T-helper 2 cell (primary cell): ENCODE measurements around the gene U2AF1L4.
A peak's percentile ranks its signal among the peaks of the same experiment; 100 is the strongest.

ENCODE experiments used
- DNase-seq, 5 experiments: peaks; one replicate each; pipeline versions ENCODE4 v3.0.0 to v3.0.0-alpha.2; 2012 to 2022

Gene U2AF1L4

DNA sequence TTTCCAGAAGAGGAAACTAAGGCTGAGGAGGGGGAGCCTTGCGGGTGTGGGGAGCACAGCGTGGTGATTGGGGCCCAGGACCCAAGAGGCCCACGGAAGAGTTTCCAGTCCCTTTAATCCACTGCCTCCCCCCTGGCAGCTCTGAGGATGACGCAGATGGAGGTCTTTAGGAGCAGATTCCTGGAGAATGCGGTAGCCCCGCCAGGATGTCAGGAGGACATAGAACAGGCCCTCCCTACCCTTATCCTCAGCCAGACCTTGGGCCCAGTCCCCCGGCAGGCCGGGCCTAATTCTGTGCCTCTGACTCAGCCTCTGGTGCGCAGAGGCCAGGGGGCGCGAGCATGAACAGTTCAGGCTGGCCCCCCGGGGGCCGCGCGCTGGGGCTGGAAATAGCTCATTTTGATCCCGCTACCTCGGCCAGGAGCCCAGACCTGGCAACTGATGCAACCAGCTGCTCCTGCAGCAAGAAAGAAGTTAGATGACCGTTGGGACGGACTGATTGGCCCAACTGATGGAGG is 12.1 kb upstream of the U2AF1L4 start:
- no peak for DNase-seq

DNA sequence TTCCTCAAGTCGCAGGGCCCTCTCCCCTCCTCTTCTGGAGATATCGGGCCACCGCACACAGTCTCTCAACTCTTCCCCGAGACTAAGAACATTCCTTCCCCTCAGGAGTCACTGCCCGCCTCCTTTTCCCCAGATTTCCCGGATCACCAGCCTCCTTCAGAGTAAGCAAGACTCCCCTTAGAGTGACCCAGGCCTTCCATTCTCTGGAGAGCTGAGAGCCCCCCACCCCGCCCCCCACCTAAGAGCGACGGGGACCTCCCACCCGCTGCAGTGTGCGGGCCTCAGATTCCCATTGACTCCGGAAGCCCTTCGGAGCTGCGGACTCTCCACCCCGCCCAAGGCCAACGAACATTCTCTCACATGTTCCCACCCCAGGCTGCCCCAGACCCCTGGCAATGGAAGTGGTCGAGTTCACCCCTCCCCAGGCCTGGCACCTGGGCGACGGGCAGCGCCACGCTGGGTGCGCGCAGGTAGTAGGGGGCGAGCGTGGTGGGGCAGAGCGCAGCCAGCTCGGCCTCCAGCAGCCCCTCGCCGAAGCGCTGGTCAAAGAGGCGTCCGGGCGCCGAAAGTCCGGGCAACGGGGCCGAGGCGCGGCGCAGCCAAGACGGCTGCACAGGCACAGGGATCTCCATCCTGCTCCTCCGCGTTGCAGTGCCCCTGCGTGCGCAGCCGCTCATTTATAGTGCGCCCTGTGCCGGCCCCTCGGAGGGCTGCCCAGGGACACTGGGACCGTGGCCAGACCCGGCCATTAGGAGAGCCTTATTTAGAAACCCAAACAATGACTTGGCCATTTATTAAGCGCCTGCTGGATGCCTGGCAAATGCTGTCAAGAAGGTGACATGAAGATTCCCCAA is 11.4 kb upstream of the U2AF1L4 start, which contains the start of gene HSPB6:
Gene HSPB6, minus strand, starts transcription at position 653 of the 854 bp plus-strand sequence. Its CDS starts 21 bp downstream, at position 632.
- no peak for DNase-seq

DNA sequence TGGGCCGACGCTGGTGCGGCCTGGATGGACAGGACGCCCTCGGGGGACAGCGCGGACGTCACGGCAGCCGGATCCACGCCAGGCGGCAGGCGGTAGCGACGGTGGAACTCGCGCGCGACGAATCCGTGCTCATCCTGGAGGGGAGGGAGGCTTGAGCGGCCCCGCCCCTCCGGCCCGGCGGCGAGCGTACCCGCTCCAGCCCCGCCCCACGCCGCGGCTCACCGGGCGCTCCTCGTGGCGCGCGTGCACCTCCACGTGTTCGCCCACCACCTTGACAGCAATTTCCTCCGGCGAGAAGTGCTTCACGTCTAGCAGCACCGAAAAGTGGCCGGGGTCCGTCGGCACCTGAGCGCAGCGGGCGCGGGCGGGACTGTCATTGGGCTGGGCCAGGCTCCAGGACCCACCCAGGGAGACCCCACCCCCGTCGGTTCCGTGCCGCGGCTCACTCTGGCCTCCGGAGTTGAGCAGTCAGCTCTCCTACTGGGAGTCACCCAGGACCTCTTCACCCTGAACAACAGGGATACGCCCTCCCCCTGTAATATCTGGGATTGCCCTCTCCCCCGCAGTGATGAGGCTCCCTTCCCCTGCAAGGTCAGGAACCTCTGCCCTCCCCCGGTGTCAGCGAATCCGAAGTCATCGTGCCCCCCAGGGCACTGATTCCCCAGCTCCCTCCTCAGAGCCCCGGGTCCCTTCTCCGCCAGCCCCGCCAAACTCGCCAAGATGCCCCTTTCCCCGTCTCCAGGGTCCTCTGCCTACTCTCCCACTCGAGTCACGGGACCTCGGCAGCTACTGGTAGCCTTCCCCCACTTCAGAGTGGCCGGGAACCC is 10.5 kb upstream of the U2AF1L4 start:
- peak; percentile 11 to 77 (median 33) for DNase-seq

DNA sequence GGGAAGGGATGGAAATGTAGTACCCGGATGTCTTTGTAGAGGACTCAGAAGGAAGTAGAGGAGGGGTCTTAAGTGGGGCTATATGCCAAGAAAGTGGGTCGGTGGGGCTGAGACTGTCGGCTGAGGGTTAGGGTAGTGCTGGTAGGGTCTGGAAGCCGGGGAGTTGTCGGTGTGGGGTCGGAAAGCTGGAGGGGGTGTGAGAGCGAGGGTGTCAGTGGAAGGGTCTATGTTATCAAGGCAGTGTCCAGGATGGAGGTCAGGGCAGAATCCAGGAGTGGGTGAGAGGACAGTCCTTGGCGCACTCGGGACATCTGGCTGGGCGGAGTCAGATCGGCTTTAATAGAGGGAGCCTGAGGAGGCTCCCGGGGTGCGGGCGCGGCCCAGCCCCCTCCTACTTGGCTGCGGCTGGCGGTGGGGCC is 9.9 kb upstream of the U2AF1L4 start:
- DNase-seq: no peak

DNA sequence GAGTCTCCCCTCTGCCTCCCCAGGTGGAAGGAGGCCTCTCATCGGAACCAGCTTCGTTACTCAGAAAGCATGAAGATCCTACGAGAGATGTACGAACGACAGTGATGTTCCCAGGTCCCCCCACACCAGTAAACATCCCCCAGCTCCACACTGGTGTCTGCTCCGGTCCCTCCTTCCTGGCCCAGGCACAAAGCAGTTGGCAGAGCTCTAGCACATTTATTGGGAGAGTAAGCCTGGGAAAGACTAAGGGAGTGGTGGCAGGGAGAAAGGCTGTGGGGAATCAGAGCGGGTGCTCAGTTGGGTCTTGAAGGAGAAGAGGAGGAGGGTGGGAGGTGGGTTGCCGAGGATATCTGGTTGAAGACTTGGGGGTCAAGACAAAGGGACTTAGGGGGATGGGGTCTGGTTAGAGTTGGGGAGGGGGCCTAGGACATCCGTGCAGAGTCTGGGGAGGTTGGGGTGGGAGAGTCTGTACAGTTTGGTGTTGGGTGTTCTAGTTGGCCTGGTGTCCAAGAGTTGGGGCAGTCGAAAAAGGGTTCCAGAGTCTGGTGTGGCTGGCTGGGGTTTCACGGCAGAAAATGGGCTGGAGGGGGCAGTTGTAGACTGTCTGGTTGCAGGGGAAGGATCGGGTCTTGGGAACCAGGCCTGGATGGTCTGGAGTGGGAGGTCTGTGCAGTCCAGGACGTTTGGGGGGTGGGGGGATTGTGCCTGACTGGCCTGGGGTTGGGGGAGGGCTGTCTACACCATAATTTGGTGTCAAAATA is 9.3 kb upstream of the U2AF1L4 start:
- DNase-seq: no peak

DNA sequence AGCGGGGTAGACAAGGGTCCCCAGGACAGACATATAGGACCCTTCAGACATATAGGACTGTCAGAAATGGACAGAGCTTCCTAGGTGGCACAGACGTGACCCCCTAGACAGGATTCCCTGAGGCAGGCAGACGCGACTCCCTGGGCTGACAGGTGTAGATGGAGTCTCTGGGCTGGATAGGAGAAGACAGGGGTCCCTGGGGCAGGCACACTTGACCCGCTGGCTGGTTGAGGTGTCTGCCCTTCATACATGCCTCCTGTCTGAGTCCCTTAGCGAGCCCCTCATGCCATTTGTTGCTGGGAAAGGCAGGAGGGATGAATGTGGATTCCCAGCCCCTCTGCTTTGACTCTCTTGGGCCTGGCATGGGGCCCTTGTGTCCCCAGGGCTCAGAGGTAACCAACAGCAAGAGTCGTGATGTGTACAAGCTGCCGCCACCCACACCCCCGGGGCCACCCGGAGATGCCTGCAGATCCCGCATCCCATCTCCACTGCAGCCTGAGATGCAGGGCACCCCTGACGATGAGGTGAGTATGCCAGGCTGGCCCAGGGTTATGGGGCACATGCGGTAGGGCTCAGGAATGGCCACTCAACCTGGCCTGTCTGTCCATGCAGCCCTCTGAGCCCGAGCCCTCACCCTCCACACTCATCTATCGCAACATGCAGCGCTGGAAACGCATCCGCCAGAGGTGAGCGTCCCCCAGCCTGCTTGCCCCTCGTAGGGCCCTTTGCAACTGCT is 8.6 kb upstream of the U2AF1L4 start:
- no peak for DNase-seq

DNA sequence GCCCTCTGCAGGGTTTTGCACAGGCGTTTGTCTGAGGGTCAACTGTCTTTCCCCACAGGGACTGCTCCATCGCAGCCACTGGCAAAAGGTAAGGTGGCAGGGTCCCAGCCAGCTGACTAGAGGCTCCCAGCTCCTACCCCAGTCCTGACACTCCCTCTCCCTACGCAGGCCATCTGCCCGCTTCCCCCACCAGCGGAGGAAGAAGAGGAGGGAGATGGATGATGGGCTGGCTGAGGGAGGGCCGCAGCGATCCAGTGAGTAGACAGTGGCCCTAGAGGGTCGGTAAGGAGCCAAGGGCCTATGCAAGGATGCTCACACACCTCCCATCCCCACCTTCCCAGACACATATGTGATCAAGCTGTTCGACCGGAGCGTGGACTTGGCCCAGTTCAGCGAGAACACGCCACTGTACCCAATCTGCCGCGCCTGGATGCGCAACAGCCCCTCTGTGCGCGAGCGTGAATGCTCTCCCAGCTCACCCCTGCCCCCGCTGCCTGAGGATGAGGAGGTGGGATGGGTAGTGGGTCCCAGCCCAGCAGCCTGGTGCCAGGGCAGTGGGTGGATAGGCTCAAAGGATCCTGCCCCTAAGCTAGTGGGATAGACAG is 7.6 kb upstream of the U2AF1L4 start:
- DNase-seq: no peak

DNA sequence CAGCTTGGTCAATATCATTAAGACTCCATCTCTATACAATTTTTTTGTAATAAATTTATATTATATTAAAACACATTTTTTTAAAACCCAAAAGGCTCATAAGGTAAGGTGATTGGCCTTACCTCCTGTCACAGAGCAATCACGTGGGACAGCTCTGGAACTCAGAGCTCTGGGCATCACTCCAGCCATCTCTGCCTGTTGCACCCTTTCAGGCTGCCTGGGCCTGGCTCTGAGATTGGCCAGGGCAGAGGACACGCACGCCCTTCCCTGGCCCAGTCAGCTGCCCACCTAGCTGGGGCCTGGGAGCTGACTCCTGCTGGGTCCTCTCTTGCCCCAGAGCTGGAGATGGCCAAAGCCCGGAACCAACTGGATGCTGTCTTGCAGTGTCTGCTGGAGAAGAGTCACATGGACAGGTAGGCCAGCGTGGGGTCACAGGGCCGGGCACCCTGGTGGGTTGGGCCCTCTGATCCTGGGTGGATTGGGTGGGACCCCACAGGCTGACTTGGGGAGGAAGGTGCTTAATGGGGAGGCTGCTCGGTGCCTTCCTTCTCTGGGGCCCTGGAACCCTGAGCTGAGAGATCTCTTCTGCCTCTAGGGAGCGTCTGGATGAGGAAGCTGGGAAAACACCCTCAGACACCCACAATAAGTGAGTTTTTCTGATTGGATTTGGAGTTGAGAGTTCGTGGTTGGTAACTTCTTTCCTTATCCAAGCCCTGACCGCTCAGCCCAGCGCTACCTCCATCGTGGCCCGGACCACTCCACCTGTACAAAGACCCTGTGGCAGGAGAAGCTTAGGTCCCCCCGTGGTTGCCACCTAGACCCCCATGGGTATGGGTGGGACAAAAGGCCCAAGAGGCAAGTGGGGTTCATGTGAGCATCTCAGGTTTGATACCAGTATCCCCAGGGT is 6.9 kb upstream of the U2AF1L4 start:
- no peak for DNase-seq

DNA sequence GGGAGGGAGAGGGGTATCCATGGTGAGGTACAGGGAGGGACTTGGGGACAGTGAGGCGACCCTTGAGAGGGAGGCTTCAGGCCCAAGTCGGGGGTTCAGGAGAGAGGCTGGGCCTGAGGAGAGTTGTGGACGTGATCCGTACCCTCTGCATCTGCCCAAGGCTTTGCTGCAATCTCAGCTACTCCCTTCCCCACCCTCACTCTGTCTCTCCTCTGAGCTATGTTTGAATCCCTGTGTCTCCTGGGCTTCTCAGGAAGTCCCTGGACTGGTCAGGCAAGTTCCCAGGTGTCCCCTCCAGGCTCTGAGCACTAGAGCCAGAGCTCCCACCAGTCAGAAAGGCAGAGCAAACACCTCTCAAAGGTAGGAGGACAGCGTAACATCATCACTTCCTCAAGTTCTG is 4.9 kb upstream of the U2AF1L4 start:
- DNase-seq: no peak

DNA sequence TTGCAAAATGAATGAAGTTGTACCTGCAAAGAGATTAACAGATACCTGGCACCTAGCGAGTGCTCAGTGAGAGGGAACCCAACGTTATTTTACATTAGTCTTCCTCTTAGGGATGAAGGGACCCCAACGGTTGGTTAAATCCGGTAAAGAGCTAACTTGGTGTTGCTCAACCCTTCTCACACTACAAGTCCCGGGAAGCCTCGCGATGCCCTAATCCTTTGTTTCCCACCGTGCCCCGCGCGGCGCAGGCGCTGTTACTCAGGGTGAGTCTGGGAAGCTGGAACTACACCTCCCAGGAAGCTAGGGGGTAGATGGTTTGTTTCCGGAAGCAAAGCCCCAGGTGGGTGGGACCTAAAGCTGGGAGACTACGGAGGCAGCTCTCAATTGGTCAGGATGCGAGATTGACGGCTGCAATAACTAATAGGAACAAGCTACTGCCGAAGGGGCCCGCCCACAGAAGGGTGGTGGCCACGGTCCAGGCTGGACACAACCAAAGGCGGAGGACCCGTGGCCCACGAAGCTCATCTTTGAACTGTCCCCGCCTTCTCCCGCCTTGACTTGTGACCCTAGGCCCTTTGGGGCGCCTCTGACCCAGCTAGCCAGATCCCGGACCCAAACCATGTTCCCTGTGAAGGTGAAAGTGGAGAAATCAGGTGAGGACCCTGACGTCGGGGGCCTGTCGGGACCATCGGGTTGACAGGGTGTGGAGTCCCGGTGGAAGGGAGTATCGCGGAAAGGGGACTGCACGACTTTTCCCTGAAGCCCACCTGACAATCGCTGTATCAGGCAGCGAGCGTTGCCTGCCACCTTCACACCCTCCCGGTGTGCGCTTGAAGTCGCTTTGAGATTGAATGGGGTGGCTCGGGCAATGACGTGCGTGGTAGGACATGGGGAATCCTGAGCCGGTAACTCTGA is 3.1 kb upstream of the U2AF1L4 start, which contains the start of gene LIN37:
Gene LIN37, plus strand, starts transcription at position 471 of the 915 bp plus-strand sequence. Its CDS starts 149 bp downstream, at position 620.
- peak; percentile 96 to 99 (median 98) for DNase-seq

DNA sequence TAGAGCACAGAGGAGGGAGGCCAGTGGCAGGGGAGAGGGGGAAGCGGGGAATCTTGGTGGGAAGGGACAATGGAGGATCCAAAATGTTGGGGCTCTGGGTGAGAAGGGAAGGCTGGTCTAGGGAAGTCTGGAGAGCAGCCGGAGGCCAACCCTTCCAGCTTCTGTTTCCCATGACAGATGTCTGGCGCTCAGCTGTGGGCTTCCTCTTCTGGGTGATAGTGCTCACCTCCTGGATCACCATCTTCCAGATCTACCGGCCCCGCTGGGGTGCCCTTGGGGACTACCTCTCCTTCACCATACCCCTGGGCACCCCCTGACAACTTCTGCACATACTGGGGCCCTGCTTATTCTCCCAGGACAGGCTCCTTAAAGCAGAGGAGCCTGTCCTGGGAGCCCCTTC is 1.3 kb upstream of the U2AF1L4 start:
- DNase-seq: no peak

DNA sequence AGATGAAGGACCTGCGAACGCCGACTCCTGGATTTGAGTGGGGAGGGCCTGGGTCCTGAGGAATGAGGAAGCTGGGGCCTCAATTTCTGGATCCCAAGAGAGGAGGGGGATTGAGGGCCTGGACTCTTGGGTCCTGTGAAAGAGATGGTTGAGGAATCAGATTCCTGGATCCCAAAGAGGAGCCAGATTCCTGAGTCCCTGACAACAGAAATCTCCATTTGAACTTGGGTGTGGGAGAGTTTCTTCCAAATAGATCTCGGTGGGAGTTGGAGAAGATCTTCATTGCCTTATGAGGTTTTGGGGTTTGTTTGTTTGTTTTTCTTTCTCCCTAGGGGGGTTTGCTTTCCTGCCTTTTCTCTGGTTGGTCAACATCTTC is 857 bp upstream of the U2AF1L4 start:
- DNase-seq: no peak

DNA sequence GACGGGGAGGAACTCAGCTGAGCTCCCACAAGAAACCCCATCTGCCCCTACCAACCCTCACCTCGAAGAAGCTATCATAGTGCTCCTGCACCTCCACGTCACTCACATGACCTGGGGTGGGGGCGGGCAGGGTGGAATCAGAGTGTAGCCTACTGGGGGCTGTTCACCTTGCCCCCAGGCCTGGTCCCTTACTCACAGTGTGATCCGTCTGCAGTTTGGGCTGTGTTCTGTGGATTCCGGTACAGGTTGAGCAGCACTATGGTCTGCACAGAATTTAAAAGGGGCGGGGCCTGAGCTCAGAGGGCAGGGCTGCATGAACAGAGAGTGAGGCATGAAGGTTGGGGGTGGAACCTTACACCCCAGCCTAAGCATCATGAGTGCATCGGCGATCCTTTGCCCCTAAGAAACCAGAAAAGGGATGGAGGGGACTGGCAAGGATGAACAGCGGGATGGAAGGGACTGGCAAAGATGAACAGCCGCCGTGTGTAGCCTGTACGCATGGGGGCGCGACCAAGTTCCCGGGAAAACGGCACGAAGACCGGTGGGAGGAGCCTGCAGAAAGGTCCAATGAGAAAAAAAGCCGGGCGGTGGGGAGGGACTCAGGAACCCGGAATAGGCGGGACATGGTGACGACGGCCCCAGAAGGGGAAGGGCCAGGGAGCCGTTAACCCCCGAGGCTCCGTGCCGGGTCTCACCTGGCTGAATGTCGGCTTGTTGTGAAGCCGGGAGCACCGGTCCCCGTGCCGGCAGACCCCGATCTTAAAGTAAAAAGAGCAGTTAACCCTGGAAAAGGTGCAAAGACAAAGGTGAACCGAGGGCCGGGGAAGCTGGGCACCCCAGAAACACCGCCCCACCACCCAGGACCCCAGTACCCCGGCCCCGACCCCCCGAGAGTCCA is 539 bp downstream of the U2AF1L4 start:
- DNase-seq: peak; percentile 78 to 96 (median 91)

DNA sequence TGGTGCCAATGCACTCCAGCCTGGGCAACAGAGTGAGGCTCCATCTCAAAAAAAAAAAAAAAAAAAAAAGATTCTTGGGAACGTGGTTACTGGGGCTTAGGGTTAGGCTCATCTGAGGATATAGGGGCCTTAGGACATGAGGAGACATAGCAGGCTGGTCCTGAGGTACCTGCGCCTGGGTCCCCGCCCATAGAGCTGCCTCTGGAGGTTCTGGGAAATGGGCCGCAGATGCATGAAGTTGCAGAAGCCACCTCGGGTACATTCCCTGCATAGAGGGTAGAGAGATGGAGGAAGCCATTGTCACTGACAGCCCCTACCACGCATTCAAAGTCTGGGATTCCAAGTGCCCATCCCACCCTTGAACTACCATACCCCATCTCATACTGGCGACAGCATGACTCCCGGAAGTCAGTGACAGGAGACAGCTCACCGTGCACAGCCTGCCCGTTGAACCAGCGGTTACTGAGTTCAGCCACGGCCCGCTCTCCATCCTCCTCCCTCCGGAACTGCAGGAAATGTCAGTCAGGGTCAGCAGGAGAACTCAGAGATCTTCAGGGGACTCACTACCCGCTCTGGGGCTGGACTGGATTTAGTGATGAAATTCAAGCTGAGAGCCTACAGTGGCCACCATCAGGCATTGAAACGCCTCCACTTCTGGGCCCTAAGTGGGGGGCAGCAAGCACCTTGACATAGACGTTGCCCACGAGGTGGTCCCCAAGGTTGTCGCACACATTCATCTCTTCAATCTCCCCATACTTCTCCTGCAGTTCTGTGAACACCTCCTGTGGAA is 1.4 kb downstream of the U2AF1L4 start:
- DNase-seq: no peak

DNA sequence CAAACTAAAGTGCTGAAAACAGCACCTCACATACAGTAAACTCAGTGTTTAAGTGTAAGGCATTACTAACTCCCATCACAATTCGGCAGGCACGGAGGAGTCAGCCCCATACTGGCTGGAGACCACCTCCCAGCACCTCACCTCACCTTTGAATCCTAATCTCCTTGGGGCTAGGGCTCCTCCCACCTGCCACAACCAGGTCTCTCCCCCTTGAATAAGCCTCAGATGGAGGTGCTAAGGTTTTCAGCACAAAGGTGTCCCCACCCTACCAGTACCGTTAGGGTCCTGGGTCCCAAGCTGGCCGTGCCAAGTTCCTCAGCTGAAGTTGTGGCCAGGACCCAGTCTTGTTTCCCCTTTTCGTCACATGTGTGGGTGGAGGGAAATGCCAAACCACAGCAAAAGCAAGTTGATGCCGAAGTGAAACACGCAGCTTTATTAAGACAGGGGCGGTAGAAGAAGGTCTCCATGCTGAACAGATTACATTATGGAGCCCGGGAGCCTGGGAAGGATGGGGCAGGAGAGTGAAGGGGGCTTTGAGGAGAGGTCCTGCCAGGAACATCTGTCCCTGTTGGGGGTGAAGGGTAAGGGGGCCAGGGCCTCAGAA is 3.0 kb downstream of the U2AF1L4 start, which contains the start of gene IGFLR1:
Gene IGFLR1, minus strand, starts transcription at position 332 of the 604 bp plus-strand sequence. CDS start 1,272 bp downstream, outside the sequence.
- DNase-seq: peak in 4 of 5 experiments; percentile 49 to 88 (median 57)

DNA sequence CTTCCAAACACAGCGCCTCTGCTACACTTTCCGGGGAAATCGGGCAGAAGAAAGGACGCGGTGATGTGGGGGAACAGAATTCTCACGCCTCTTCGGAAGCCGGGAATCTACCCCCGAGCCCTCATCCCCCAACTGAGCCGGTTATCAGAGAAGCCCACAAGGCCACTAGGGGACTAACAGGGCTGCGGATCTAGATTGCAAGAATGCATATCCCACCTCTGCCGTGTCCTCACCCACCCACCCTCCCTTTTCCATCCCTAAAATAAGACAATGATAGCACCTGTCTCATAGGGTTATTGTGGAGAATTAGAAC is 4.1 kb downstream of the U2AF1L4 start:
- no peak for DNase-seq
